ENCODE results near the gene DDX25.

Gene DDX25

DNA sequence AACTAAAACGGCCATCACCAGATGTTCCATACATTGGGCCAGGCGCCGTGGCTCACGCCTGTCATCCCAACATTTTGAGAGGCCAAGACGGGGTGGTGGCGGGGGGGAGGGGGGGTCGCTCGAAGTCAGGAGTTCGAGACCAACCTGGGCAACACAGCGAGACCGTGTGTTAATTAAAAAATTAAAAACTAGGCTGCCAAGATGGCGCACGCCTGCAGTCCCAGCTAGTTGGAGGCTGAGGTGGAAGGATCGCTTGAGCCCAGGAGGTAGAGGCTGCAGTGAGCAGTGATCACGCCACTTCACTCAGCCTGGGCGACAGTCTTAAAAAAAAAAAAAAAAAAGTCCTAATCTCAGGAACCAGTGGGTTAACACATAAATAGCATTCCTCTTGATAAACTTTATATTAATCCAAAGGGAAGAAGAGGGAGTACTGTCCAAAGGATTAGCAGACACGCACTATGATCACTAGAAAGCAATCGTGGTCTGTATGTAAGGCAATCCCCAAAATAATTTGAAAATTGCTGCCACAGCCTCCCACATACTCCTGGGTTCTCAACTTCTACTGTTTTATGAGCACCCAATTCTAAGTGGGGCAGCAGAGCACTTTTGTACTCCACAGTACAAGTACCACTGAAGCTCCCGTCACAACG is 1.9 kb upstream of the DDX25 start:
- H3K4me2 ChIP-seq (ENCODE audit: low read depth, low read length, poor library complexity, severe bottlenecking) = peak overlapping the region; percentile 67
- no peaks in the 10 kb centered on the region for H3K27me3 ChIP-seq (ENCODE audit: low read length)
- no peak for TF ChIP-seq EZH2phosphoT487 (conservative IDR thresholded peaks at IDR 0.05; ENCODE audit: low read length)
- H3K9me3 ChIP-seq (ENCODE audit: insufficient read depth, low read length) = no peaks in the 10 kb centered on the region
- H3K27ac ChIP-seq (ENCODE audit: low read depth, low read length) = no peak overlapping the region
- peak overlapping the region; percentile 88 for H3K4me3 ChIP-seq (ENCODE audit: insufficient read depth, low read length, poor library complexity, severe bottlenecking)
- peak overlapping the region; percentile 73 for H3K9ac ChIP-seq (ENCODE audit: low read length)
- H3K79me2 ChIP-seq (ENCODE audit: insufficient read depth, low read length) = peaks cover 12% of the 10 kb centered on the region; the same call in 1 of the 2 replicates
- no peaks in the 10 kb centered on the region for H3F3A ChIP-seq (ENCODE audit: insufficient read depth)
- H3K9me2 ChIP-seq (replicated peaks; ENCODE audit: insufficient read depth, low read length) = no peaks in the 10 kb centered on the region
- H3K36me3 ChIP-seq (ENCODE audit: low read length) = no peaks in the 10 kb centered on the region
- H2AFZ ChIP-seq (ENCODE audit: low read depth, low read length, severe bottlenecking) = peak overlapping the region; percentile 64
- H4K20me1 ChIP-seq (ENCODE audit: low read depth, low read length) = no peaks in the 10 kb centered on the region

DNA sequence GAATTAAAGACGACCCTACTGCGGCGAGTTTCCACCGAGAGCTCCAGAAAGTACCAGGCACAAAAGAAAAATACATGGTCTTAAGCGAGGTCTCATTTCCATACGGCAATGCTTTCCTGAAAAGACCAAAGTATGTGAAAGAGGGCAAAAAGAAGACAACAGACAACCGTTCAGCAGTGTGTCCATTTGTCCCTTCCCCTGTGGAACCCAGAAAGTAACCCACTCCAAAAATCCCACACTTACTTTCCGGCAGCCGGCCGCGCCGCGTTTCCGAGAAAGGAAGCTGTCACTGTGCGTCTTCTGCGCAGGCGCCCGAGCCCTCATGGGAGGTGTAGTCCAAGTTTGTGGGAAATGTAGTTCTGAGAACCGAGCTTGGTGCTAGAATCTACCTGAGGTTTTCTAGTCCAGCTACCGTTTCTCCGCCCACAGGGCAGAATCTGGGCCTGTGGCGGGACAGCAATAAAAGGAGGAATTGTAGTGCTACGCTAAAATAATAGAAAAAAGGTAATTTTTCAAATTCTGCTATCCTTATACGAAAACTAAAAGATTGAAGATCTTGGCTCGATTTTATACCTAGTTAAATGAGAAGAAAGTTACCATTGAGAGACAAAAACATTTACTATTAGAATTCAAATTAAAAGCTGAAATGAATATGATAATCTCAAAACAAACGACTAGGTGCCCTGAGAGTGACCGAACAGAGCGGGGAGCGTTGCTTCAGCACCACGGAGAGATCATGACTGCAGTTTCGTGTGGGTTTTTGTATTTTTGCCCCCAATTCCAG is 1.2 kb upstream of the DDX25 start, which contains the start of gene PUS3:
TSS of gene PUS3 (minus strand) at position 280 of the 784 bp plus-strand sequence. CDS start 6,922 bp downstream, outside the sequence.
- H3F3A ChIP-seq (ENCODE audit: insufficient read depth) = no peaks in the 10 kb centered on the region
- TF ChIP-seq, protein P1, sequence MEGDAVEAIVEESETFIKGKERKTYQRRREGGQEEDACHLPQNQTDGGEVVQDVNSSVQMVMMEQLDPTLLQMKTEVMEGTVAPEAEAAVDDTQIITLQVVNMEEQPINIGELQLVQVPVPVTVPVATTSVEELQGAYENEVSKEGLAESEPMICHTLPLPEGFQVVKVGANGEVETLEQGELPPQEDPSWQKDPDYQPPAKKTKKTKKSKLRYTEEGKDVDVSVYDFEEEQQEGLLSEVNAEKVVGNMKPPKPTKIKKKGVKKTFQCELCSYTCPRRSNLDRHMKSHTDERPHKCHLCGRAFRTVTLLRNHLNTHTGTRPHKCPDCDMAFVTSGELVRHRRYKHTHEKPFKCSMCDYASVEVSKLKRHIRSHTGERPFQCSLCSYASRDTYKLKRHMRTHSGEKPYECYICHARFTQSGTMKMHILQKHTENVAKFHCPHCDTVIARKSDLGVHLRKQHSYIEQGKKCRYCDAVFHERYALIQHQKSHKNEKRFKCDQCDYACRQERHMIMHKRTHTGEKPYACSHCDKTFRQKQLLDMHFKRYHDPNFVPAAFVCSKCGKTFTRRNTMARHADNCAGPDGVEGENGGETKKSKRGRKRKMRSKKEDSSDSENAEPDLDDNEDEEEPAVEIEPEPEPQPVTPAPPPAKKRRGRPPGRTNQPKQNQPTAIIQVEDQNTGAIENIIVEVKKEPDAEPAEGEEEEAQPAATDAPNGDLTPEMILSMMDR (IDR thresholded peaks at IDR 0.05; ENCODE audit: insufficient read depth, low read length, poor library complexity, severe bottlenecking) = no peak
- no peak for TF ChIP-seq EZH2phosphoT487 (conservative IDR thresholded peaks at IDR 0.05; ENCODE audit: low read length)
- no peaks in the 10 kb centered on the region for H3K27me3 ChIP-seq (ENCODE audit: low read length)
- peak within 1 kb of the TSS; percentile 67 for H3K4me2 ChIP-seq (ENCODE audit: low read depth, low read length, poor library complexity, severe bottlenecking)
- H3K9ac ChIP-seq (ENCODE audit: low read length) = peak within 1 kb of the TSS; percentile 73
- peak within 1 kb of the TSS; percentile 88 for H3K4me3 ChIP-seq (ENCODE audit: insufficient read depth, low read length, poor library complexity, severe bottlenecking)
- no peaks in the 10 kb centered on the region for H4K20me1 ChIP-seq (ENCODE audit: low read depth, low read length)
- no peak within 1 kb of the TSS for H3K27ac ChIP-seq (ENCODE audit: low read depth, low read length)
- peak within 1 kb of the TSS; percentile 64 for H2AFZ ChIP-seq (ENCODE audit: low read depth, low read length, severe bottlenecking)
- H3K79me2 ChIP-seq (ENCODE audit: insufficient read depth, low read length) = peaks cover 12% of the 10 kb centered on the region; the same call in 1 of the 2 replicates
- H3K9me2 ChIP-seq (replicated peaks; ENCODE audit: insufficient read depth, low read length) = no peaks in the 10 kb centered on the region
- no peaks in the 10 kb centered on the region for H3K9me3 ChIP-seq (ENCODE audit: insufficient read depth, low read length)
- no peaks in the 10 kb centered on the region for H3K36me3 ChIP-seq (ENCODE audit: low read length)

DNA sequence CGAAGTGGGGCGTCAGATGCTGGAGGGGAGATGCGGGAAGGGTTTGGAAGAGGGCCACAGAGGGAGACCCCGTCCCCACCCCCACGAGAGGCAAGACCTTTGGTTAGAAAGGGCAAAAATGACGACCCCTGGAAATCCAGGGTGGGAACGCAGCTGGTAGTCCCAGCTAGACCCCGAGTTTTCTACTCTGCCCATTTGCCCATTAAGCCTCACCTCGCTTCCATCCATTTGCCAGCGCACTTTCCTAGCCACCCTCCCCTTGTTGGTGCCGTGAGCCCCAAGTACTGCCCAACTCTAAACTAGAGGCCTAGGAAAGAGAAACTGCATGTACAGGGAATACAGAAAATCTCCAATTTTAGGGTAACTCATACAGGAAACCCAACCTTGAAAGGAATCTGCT is 370 bp downstream of the DDX25 start:
- H3K9ac ChIP-seq (ENCODE audit: low read length) = no peak overlapping the region
- no peaks in the 10 kb centered on the region for H3K9me2 ChIP-seq (replicated peaks; ENCODE audit: insufficient read depth, low read length)
- H2AFZ ChIP-seq (ENCODE audit: low read depth, low read length, severe bottlenecking) = no peak overlapping the region
- peaks cover 12% of the 10 kb centered on the region; the same call in 1 of the 2 replicates for H3K79me2 ChIP-seq (ENCODE audit: insufficient read depth, low read length)
- no peak overlapping the region for H3K4me2 ChIP-seq (ENCODE audit: low read depth, low read length, poor library complexity, severe bottlenecking)
- H3K9me3 ChIP-seq (ENCODE audit: insufficient read depth, low read length) = no peaks in the 10 kb centered on the region
- H3K4me3 ChIP-seq (ENCODE audit: insufficient read depth, low read length, poor library complexity, severe bottlenecking) = no peak overlapping the region
- no peaks in the 10 kb centered on the region for H4K20me1 ChIP-seq (ENCODE audit: low read depth, low read length)
- H3K27ac ChIP-seq (ENCODE audit: low read depth, low read length) = no peak overlapping the region
- no peaks in the 10 kb centered on the region for H3K27me3 ChIP-seq (ENCODE audit: low read length)
- no peaks in the 10 kb centered on the region for H3F3A ChIP-seq (ENCODE audit: insufficient read depth)
- no peak for TF ChIP-seq EZH2phosphoT487 (conservative IDR thresholded peaks at IDR 0.05; ENCODE audit: low read length)
- TF ChIP-seq, protein P1 (IDR thresholded peaks at IDR 0.05; ENCODE audit: insufficient read depth, low read length, poor library complexity, severe bottlenecking) = no peak
- H3K36me3 ChIP-seq (ENCODE audit: low read length) = no peaks in the 10 kb centered on the region

All from SU-DHL-6 (cell line).